EL (cell line): ENCODE measurements around the gene MEG3.

Experiments used
- DNase-seq: peaks from one replicate; pipeline ENCODE4 v3.0.0-alpha.2; 2016

The MEG3 gene

DNA sequence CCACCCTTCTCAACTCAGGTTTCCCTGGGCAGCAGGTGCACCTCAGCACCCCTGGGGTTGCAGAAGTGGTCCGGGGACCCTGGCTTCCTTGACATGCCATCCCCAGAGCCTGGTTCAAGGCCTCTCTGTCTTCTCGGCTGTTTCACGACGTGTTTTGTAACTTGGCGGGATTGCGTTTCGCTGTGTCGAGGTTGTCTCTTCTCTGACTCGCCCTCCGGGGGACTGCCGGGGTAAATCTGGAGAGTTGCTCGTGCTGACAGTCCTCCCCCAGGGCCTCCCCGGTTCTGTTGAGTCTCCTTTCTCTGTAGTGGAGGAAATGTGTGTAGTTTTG lies 25.6 kb downstream of the MEG3 start:
- DNase-seq, result no peak

DNA sequence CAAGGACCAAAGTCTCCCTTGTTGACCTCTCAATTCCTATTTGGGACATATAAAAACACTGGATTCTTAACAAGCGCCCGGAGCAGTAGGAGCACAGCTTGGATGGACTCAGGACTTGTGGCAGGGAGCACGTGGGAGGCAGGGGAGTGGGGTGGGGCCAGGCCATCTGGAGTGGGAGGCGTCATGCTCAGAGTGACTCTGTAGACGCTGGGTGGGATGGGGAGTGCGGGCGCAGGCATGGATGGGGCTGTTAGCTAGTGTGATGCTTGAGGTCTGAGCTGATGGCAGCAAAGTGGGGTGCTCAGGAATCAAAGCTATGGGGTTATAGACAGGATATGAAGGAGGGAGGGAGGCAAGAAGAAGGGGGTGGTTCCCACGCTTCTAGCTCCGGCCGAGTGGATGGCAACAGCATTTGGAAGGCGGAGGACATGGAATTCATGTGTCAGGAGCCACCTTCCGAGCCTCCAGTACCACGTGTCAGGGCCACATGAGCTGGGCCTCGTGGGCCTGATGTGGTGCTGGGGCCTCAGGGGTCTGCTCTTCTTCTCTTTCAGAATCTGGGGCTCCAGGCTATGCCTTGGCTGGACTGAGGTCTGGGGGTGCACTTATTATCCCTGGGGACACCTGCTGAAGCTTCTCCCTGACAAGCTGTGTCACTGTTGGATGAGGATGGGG lies 26.2 kb downstream of the MEG3 start:
- no peak for DNase-seq

DNA sequence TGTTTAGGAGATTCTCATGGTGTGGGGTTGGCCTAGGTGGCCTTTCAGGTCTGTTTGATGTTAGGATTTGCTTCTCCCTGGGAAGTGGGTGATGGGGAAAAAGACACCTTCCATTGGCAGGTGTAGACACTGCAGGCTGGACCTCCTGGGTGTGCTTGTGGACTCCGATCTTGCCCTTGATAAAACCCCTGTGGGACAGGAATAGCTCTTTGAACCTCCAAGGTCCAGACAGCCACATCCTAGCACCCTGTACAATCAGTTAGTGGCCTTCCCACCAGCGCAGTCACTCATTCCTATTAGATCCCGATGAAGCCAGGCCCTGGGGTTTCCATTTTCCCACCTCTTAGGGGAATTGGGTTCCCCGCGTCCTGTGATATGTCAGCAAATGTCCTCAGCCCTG lies 28.5 kb downstream of the MEG3 start:
- no peak for DNase-seq

DNA sequence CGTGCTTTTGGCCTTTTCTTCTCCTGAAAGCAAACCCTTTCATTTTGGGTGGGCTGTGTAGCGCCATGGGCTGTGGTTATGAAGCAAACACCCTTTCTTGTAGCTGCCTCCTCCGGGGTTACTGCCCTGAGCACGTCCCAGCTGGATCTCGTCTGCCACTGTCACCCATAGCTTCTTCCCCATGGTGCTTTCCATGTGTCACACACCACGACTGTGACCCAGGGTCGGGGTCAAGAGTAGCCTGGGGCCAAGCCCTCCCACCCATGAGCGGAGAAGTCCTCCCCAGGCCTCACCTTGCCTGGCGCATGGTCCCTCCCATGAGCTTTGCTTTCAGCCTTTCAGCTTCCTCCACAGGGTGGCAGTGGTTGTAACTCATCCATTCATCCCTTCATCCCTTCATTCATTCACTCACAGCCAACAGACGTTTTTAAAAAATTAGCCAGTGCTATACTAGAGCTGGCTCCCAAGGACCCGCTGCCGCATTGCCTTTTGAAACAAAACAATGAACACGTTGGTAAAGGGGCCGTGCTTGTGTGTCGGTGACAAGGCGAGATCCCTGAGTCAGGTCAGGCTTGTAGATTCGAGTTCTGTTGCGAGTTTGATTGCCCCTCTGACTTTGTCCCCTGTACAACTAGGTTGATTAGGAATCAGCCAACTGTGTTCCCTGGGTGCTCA lies 29.5 kb downstream of the MEG3 start:
- DNase-seq, result no peak

DNA sequence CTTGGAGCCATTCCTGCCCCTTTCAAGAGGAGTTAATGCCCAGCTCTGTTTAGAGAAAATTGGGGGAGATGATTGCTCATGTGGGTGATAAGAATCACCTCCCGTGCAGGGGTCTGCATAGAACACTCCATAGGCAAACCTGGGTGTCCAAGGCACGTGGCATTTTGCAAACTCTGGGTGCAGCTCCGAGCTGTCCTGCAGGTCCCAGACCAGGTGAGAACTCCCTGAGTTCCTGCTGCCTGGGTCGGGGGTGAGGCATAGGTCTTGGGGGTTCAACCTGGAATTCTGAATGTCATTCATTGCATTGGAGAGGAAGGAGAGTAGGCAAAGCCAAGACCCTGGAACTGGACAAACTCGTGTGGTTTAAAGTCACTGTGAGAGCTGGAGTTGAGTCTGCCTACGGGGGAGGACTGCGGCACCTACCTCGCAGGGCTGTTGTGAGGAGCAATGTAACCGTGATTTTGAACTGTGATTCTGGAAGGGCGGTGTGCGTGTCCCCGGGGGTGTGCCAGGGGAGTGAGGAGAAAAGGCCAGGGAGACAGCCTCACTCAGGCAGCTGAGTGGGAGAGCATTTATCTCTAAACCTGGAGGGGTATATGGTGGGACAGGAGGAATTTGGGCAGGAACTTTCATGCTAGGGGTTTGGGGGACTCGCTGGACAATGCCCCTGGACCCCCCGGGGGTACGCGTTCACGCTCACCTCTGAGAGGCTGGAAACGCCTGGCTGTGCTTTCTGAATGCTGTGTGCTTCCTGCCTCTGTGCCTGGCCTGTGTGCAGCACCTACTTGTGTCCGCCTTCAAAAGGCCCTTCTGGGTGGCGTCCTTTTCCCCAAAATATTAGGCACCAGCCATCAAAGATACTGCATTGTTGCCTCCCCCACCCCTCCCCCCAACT lies 30.4 kb downstream of the MEG3 start:
- DNase-seq, result no peak

DNA sequence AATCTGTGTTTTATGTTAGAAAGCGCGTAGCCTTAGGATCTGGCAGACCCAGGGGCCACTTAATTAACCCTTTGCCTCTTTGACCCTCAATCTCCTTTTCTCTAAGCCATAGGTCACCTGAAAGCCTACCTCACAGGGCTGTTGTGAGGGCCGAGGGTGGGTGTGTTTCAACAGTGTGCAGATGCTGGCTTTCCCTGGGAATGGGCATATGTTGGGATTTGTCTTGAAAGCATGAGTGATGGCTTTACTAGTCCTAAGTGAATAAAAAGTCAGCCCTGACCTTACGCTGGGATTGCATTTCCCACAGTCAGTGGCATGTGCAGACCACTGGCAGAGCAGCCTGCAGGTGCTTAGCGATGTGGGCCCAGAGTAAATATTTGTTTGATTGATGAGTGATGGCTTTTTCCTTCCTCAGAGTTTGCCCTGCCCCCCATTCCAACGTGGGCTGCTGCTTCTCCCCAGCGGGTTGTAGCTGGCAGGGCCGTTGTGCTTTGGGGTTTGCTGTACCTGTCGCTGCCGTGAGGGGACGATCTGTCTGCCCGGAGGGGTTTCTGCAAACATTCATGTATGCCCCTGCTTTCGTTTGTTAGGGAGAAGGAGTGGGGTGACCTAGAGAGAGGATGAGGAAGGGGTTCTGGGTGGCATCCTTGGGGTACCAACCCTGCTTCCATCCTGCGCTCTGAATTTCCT lies 31.5 kb downstream of the MEG3 start:
- no peak for DNase-seq

DNA sequence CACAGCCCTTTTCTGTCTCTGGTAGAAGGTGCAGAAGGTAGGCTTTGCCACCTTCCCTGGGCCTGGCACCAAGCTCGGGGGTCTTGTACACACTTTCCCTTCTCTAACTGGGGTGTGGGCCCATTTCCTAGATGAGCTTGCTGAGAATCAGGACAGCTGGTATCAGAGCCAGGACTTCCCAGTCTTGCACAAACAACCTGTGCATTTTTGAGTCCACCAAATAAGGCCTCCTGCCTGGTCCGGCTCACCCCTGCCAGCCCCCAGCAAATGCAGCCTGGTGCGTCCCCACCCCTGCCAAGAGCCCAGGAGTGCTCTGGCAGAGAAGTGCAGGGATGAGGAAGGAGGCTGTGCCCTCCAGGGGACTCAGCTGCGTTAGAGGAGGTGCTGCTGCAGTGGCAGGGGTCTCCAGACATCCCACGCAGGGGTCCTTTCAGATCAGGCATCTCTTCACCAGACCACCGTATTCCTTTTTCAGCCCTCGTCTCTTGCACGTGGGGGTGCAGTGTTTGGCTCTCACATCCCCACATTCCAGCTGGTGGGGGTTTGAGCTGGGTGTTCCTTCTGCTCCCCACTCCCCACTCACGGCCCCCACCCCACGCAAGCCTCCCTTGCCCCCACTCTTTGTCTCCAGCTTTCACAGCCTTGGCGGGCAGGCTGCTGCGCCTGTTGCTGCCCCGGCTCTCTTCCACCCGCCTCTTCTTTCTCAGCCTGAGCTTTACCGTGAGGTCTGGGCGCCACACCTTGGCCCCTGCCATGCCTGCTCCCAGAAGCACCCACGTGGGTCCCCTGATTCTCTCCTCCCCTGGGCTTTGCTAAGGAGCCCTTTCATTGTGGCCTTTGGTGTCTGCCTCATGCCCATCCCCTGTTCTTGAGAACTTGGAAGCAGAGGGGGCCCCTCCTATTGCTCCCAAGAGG lies 32.3 kb downstream of the MEG3 start:
- no peak for DNase-seq

DNA sequence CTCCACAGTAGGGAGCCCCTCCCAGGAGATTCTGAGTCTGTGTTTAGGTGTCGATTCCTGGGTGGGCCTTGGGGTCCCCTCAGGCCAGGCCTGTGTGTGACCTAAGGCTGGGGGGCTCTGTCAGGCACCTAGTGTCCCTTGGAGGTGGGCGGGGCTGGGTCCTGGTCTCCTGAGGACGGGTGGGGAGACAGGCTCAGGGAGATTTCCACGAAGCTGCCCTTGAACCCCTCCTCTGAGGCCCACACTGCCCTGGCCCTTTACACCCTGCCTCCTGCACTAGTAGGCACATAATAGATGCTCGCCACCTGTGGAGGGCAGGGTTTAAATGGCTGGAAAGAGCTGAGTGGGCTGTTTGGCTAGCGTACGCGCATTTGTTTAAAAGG lies 32.9 kb downstream of the MEG3 start:
- DNase-seq, result no peak

DNA sequence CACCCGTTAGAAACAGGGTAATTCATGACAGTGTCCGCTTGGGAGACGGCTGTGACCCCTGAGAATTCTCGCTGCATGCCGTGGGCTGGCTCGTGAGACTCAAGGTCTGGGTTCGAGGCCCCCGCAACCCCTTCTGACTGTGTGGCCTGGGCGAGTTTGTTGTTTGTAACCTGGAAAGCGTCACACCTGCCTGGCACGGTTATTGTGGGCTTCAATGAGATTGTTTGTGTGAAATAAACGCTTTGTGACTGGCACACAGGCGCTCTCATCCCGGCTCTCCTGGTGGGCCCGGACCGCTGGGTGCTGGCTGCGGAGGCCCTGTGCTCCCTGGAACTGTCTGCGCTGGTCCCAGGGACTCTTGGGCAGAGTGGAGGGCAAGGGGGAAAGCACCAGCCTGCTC lies 33.9 kb downstream of the MEG3 start:
- DNase-seq, result no peak

DNA sequence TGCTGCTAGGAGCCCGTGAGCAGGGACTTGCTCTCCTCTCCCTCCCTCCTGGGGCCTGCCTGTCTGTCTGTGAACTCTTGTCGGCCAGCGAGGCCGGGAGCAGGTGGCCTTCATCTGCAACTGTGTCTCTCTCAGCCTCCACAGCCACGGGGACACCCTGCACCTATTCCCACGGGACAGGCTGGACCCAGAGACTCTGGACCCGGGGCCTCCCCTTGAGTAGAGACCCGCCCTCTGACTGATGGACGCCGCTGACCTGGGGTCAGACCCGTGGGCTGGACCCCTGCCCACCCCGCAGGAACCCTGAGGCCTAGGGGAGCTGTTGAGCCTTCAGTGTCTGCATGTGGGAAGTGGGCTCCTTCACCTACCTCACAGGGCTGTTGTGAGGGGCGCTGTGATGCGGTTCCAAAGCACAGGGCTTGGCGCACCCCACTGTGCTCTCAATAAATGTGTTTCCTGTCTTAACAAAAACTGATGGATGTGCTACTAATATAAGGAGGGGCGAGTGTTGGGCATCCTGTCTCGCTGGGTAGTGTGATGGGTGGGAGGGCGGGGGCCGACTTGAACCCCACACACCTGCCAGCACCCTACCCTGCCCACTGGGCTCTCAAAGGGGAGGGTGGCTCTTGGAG lies 34.8 kb downstream of the MEG3 start:
- no peak for DNase-seq

DNA sequence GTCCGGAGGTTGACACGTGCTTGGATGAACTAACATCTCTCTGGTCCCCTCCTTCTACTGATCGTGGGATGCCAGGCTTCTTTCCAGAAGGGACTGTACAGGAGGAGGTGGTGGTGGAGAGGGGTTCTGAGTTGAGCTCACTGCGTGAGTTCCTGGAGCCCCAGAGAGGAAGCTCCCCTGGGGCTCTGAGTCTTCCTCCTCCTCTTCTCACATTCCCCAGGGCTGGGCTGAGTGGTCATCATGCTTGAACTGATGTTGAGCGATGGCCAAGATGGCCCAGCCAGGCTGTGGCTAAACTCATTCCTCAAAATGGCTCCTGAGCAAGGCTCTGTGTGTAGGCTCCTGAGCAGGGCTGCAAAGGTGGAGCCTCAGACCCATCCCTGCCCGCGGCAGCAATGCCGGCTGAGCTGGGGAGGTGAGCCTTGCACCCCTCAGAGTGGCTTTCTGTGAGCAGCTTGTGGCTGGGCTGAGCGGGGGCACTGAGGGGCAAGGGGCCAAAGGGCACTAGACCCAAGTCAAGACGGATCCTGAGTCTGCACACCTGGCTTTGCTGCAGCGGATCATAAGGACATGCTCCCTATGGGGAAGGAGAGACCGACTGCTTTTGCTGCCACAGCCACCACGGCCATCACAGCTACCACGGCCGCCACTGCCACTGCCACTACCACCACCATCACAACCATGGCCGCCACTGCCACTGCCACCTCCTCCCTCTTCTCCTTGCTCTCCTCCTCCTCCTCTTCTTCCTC lies 35.4 kb downstream of the MEG3 start:
- no peak for DNase-seq

DNA sequence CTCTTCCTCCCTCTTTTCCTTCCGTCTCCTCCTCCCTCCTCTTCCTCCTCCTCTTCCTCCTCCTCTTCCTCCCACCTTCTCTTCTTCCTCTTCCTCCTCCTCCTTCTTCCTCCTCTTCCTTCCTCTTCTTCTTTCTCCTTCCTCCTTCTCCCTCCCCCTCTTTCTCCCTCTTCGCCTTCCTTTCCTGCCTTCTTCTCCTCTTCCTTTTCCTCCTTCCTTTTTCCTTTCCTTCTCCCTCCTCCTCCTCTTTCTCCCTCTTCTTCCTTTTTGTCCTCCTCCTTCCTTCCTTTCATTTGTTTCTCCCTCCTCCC lies 36.0 kb downstream of the MEG3 start:
- no peak for DNase-seq

DNA sequence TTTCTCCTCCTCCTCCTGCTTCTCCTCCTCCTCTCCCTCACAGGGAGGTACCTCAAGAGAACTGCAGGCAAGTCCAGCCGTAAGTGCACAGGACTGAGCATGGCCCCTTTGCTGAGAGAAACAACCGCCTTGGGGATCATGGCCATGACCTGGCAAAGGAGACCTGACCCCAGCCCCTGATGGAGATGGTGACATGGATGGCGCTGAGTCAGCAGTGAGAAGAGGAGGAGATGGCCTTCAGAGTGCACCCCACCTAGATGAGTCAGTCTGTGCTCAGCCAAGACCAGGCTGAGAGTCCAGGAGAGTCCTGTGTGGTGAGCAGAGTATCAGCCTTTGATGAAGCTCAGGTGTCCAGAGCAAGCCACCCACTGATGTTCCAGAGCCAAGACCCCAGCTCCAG lies 36.4 kb downstream of the MEG3 start:
- DNase-seq, result no peak

DNA sequence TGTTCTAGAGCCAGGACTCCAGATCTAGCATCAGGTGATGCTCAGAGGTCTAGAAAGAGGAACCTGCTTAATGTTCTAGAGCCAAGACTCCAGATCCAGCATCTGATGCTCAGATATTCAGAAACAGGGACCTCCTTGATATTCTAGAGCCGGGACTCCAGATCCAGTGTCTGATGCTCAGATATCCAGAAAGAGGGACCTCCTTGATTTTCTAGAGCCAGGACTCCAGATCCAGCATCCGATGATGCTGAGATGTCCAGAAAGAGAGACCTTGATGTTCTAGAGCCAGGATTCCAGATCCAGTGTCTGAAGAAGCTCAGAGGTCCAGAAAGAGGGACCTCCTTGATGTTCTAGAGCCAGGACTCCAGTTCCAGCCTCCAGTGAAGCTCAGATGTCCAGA lies 36.9 kb downstream of the MEG3 start:
- DNase-seq, result no peak

DNA sequence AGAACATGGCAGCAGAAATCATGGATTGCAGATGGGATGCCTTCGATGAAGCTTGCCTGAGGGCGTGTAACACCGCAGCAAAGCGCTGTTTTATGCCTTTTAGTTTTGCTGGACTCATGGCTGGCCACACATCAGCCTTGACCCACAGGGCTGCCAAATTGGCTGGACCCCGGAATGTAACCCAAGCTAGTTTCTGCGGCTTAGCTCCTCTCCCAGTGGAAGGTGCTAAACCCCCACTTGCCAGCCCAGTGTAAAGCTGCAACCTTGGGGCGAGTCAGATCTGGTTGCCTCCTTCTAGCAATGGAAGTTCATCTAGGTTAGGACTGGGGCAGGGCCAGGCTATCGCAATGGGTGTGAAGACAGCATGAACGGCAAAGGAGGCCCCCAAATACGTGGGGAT lies 38.3 kb downstream of the MEG3 start:
- no peak for DNase-seq

DNA sequence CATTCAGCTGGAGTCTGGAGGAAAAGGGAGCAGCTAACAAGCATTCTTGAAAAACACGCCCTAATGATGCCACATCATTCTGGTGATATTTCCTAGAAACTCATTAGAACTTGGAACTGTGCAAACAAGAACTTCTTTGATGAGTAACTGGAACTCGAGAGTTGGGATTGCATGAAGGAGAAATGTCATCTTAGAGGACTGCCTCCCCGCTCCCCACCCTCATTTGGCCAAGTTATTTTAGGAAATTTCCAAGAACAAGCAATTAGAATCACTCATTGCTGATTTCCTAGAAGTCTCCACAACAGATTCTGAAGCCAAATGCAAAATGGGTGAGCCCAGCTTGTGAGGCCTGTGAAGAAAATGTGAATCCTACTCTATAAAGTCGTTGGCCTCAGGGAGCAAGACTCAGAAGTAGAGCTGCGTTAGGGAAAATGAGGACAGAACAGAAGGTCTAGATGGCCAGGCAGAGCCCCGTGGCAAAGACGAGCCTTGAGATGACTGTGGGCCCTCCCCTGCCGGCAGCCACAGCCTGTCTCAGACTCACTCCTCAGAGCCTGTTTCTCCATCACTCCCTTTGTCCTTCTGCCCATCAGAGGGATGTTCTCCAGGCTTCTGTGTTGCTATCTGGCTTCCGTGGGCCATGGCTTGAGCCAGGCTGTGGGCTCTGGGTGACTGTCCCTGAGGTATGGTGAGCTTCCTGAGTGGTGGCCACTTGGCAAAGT lies 39.2 kb downstream of the MEG3 start:
- no peak for DNase-seq

DNA sequence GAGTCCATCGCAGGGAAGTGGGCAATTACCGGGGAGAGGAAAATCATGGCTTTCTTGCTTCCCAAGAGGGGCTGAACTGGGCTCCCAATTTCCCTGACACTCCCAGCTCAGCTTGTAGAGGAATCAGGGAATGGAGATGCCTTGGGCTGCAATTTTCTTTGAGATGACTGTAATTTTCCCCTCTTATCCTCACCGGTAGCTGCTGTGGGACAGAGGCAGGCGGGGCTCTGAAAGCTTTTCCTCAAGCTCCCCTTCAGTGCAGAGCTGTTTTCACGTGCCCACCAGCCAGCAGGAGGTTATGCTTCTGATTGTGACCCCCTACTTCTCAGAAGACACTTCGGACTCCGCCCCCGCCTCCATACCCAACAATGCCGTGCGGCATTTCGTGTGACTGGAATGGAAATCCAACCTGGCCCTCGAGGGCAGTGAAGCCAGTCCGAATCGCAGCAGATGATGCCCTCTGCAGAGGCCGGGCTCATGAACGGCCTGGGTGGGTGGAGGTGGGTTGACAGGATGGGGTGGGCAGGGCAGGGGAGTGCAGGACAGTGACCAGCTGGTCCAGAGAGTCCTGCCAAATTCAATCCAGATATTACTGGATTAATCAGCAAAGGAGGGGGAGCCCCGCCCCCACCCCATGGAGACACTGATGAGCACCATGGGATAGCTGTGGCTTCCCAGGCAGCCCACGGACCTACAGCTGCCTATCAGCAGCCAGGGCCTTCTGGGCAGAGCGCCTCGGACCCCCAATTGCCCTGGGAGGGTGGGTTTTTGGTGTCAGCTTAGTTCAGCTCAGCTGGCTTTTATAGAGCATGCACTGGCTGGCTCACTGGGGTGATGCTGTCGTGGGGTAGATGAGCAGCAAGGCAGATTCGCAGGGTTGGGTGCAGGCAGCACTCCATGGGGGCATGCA lies 40.0 kb downstream of the MEG3 start:
- DNase-seq, result no peak

DNA sequence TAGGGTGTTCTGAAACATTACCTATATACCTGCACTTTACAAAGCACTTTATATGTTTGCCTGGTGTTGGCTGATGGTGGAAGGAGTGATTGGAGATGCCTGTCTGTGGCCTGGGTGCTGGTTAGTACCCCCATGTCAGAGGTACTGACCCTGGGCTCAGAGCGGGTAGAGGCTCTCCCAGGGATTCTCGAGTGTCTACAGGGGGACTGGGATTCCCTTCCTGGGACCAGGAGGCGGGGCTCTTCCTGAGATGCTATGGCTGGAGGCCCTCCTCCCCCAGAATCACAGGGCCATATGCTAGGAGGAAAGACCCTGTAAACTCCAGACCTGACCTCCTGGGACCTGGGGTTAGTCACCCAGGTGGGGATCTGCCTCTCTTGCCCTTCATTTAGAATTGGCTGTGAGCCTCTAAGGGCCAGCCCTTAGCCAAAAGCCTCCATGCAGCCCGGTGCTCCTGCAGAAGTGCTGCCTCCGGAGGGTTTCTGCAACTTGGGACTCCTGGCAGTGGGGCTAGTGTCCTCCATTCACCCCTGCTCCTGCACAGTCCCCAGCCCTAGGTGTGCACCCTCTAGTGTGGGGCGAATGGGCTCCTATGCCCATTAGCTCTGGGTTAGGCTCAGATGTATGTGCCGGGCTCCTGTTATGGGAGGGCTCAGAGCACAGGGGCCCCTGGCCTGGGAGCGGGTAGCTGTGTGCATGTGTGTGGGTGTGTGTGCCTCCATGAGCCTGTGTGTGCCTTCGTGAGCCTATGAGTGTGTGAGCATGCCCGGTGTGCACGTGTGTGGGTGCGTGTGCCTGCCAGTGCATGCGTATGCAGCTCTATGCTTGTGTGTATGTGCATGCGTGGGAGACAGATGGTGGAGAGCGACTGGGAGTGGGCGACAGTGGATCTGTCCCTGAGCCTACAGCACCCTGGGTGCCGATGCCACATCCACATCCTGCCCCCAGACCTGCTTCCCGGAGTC lies 41.0 kb downstream of the MEG3 start:
- no peak for DNase-seq
